ENCODE data around the gene TIMELESS. TPM values are rescaled to one million over a fixed set of nuclear protein-coding genes. Genes with fewer than 3 reads are reported as not detected.

The TIMELESS gene
- total and polyA plus RNA-seq, 4 donors: 7.3 to 11.2 (median 9.0) TPM

GRCh38 chr12:56374726-56375597 lies 74.3 kb downstream of the TIMELESS start:
- Histone ChIP-seq H3K4me1 (ENCODE audit: control insufficient read depth in 5 of 5, insufficient read depth in 5 of 5, low read length in 5 of 5) (no peaks in the 10 kb centered on the region), H3K27me3 (ENCODE audit: control insufficient read depth in 3 of 3, insufficient read depth in 3 of 3, low read length in 2 of 3) (no peaks in the 10 kb centered on the region), H3K9ac (ENCODE audit: insufficient read depth in 1 of 2, low read length in 2 of 2) (no peak overlapping the region), H3K27ac (ENCODE audit: low read depth in 1 of 2, low read length in 1 of 2) (no peak overlapping the region), H3K36me3 (ENCODE audit: control insufficient read depth in 4 of 4, insufficient read depth in 4 of 4, low read length in 4 of 4) (no peaks in the 10 kb centered on the region), H3K4me3 (no peak overlapping the region), H3K9me3 (ENCODE audit: control insufficient read depth in 4 of 4, insufficient read depth in 3 of 4, low read length in 3 of 4) (no peaks in the 10 kb centered on the region)
- TF ChIP-seq CTCF (IDR thresholded peaks at IDR 0.05; ENCODE audit: control extremely low read depth, extremely low read depth): no peak
- ATAC-seq (ENCODE audit: insufficient read depth, low FRiP score) (no peak), DNase-seq (no peak)
- WGBS, 2 donors: 61 to 66% methylated on average over 7 of the region's 7 CpGs

GRCh38 chr12:56373515-56373914 lies 75.7 kb downstream of the TIMELESS start:
- H3K9me3 ChIP-seq (ENCODE audit: control insufficient read depth in 4 of 4, insufficient read depth in 3 of 4, low read length in 3 of 4): no peaks in the 10 kb centered on the region
- TF ChIP-seq CTCF (IDR thresholded peaks at IDR 0.05; ENCODE audit: control extremely low read depth, extremely low read depth): no peak
- ATAC-seq (ENCODE audit: insufficient read depth, low FRiP score) (no peak), DNase-seq (no peak)
- H3K36me3 ChIP-seq (ENCODE audit: control insufficient read depth in 4 of 4, insufficient read depth in 4 of 4, low read length in 4 of 4): no peaks in the 10 kb centered on the region
- 94 to 95% methylated on average over 1 of the region's 1 CpG for WGBS, 2 donors
- no peaks in the 10 kb centered on the region for H3K27me3 ChIP-seq (ENCODE audit: control insufficient read depth in 3 of 3, insufficient read depth in 3 of 3, low read length in 2 of 3)
- no peak overlapping the region for H3K27ac ChIP-seq (ENCODE audit: low read depth in 1 of 2, low read length in 1 of 2)
- no peak overlapping the region for H3K9ac ChIP-seq (ENCODE audit: insufficient read depth in 1 of 2, low read length in 2 of 2)
- no peaks in the 10 kb centered on the region for H3K4me1 ChIP-seq (ENCODE audit: control insufficient read depth in 5 of 5, insufficient read depth in 5 of 5, low read length in 5 of 5)
- H3K4me3 ChIP-seq: no peak overlapping the region

GRCh38 chr12:56366948-56367347 lies 82.3 kb downstream of the TIMELESS start:
- 91 to 99% methylated on average over 3 of the region's 3 CpGs for WGBS, 2 donors
- no peak for TF ChIP-seq CTCF (IDR thresholded peaks at IDR 0.05; ENCODE audit: control extremely low read depth, extremely low read depth)
- no peaks in the 10 kb centered on the region for H3K9me3 ChIP-seq (ENCODE audit: control insufficient read depth in 4 of 4, insufficient read depth in 3 of 4, low read length in 3 of 4)
- H3K9ac ChIP-seq (ENCODE audit: insufficient read depth in 1 of 2, low read length in 2 of 2): no peak overlapping the region
- H3K27me3 ChIP-seq (ENCODE audit: control insufficient read depth in 3 of 3, insufficient read depth in 3 of 3, low read length in 2 of 3): no peaks in the 10 kb centered on the region
- DNase-seq (no peak), ATAC-seq (ENCODE audit: insufficient read depth, low FRiP score) (no peak)
- H3K4me3 ChIP-seq: no peak overlapping the region
- H3K27ac ChIP-seq (ENCODE audit: low read depth in 1 of 2, low read length in 1 of 2): no peak overlapping the region
- no peaks in the 10 kb centered on the region for H3K4me1 ChIP-seq (ENCODE audit: control insufficient read depth in 5 of 5, insufficient read depth in 5 of 5, low read length in 5 of 5)
- no peaks in the 10 kb centered on the region for H3K36me3 ChIP-seq (ENCODE audit: control insufficient read depth in 4 of 4, insufficient read depth in 4 of 4, low read length in 4 of 4)

Other genes with a start within 250 kb of the TIMELESS start
- 10 to 100 TPM; 49.5 to 54.6 TPM for gene RNF41, start 227.5 kb downstream of the TIMELESS start, total RNA-seq
- 10 to 100 TPM; 18.1 to 40.6 TPM for gene RNF41, start 227.5 kb downstream of the TIMELESS start, polyA plus RNA-seq
- 10 to 100 TPM; 11.3 to 31.4 TPM for gene NABP2, start 225.1 kb downstream of the TIMELESS start, total RNA-seq
- gene NABP2, start 225.1 kb downstream of the TIMELESS start, polyA plus RNA-seq: 10 to 100 TPM; 22.1 to 23.8 TPM
- gene SLC39A5, start 219.4 kb downstream of the TIMELESS start, total RNA-seq: 1 to 10 TPM in 1 of 2 donors, under 1 TPM in 1; 0.71 to 1.1 TPM
- gene SLC39A5, start 219.4 kb downstream of the TIMELESS start, polyA plus RNA-seq: under 1 TPM; 0.13 to 0.20 TPM
- gene ANKRD52, start 191.0 kb downstream of the TIMELESS start, total RNA-seq: 10 to 100 TPM; 25.9 to 38.1 TPM
- 1 to 10 TPM; 9.2 to 9.9 TPM for gene ANKRD52, start 191.0 kb downstream of the TIMELESS start, polyA plus RNA-seq
- gene COQ10A, start 182.5 kb downstream of the TIMELESS start, total RNA-seq: 10 to 100 TPM in 1 of 2 donors, 1 to 10 TPM in 1; 8.3 to 16.5 TPM
- 10 to 100 TPM in 1 of 2 donors, 1 to 10 TPM in 1; 5.8 to 18.1 TPM for gene COQ10A, start 182.5 kb downstream of the TIMELESS start, polyA plus RNA-seq
- gene CS, start 149.1 kb downstream of the TIMELESS start, total RNA-seq: 100 to 1,000 TPM; 101 to 204 TPM
- 10 to 100 TPM; 43.1 to 87.9 TPM for gene CS, start 149.1 kb downstream of the TIMELESS start, polyA plus RNA-seq
- gene CNPY2, start 133.4 kb downstream of the TIMELESS start, total RNA-seq: 100 to 1,000 TPM in 1 of 2 donors, 10 to 100 TPM in 1; 38.8 to 125 TPM
- gene CNPY2, start 133.4 kb downstream of the TIMELESS start, polyA plus RNA-seq: 100 to 1,000 TPM; 128 to 153 TPM
- gene PAN2, start 115.4 kb downstream of the TIMELESS start, total RNA-seq: 10 to 100 TPM; 61.4 to 68.2 TPM
- 10 to 100 TPM; 22.4 to 43.0 TPM for gene PAN2, start 115.4 kb downstream of the TIMELESS start, polyA plus RNA-seq
- gene IL23A, start 110.5 kb downstream of the TIMELESS start, total RNA-seq: under 1 TPM; 0.34 to 0.77 TPM
- 1 to 10 TPM in 1 of 2 donors, under 1 TPM in 1; 0.43 to 4.0 TPM for gene IL23A, start 110.5 kb downstream of the TIMELESS start, polyA plus RNA-seq
- 100 to 1,000 TPM; 139 to 218 TPM for gene STAT2, start 89.3 kb downstream of the TIMELESS start, total RNA-seq
- gene STAT2, start 89.3 kb downstream of the TIMELESS start, polyA plus RNA-seq: 10 to 100 TPM; 64.8 to 67.2 TPM
- gene APOF, start 86.6 kb downstream of the TIMELESS start, total RNA-seq: under 1 TPM in 1 of 2 donors, not detected in 1; 0.12 TPM
- not detected for gene APOF, start 86.6 kb downstream of the TIMELESS start, polyA plus RNA-seq
- not detected for gene MIP, start 5.2 kb upstream of the TIMELESS start, total RNA-seq
- gene MIP, start 5.2 kb upstream of the TIMELESS start, polyA plus RNA-seq: under 1 TPM; 0.06 to 0.08 TPM
- gene SPRYD4, start 19.2 kb upstream of the TIMELESS start, total RNA-seq: 1 to 10 TPM; 2.5 to 3.4 TPM
- gene SPRYD4, start 19.2 kb upstream of the TIMELESS start, polyA plus RNA-seq: 1 to 10 TPM; 2.0 to 2.2 TPM
- gene GLS2, start 38.7 kb upstream of the TIMELESS start, total RNA-seq: 1 to 10 TPM; 2.6 to 4.8 TPM
- 1 to 10 TPM; 1.1 to 4.5 TPM for gene GLS2, start 38.7 kb upstream of the TIMELESS start, polyA plus RNA-seq
- gene RBMS2, start 72.4 kb upstream of the TIMELESS start, total RNA-seq: 10 to 100 TPM; 56.3 to 71.0 TPM
- 10 to 100 TPM; 16.3 to 29.1 TPM for gene RBMS2, start 72.4 kb upstream of the TIMELESS start, polyA plus RNA-seq
- gene BAZ2A, start 180.9 kb upstream of the TIMELESS start, total RNA-seq: 10 to 100 TPM; 81.4 to 92.0 TPM
- gene BAZ2A, start 180.9 kb upstream of the TIMELESS start, polyA plus RNA-seq: 10 to 100 TPM; 31.3 to 39.6 TPM
- gene ATP5F1B, start 196.6 kb upstream of the TIMELESS start, total RNA-seq: 100 to 1,000 TPM; 249 to 529 TPM
- 100 to 1,000 TPM; 216 to 537 TPM for gene ATP5F1B, start 196.6 kb upstream of the TIMELESS start, polyA plus RNA-seq
- gene PTGES3, start 238.9 kb upstream of the TIMELESS start, total RNA-seq: 100 to 1,000 TPM; 155 to 180 TPM
- gene PTGES3, start 238.9 kb upstream of the TIMELESS start, polyA plus RNA-seq: 100 to 1,000 TPM in 1 of 2 donors, 10 to 100 TPM in 1; 88.6 to 149 TPM